K562 (cell line): ENCODE results near the gene FLOT2. TPM values are rescaled to one million over a fixed set of nuclear protein-coding genes. Genes with fewer than 3 reads are reported as not detected.

ENCODE experiments used
- ADNP ChIP-seq: fragments of 200-800 bp; sonication (Bioruptor generic); IDR thresholded peaks from 2 replicates; pipeline ENCODE4 v1.6.1; 2016; ENCODE audit warnings: missing genetic modification characterization, missing compliant biosample characterization
- BCOR ChIP-seq: fragments of 450-650 bp; IDR thresholded peaks from 2 replicates; pipeline ENCODE4 v1.6.1; 2016
- CC2D1A ChIP-seq: fragments of 450-650 bp; IDR thresholded peaks from 2 replicates; pipeline ENCODE4 v1.6.1; 2017; ENCODE audit warnings: mild to moderate bottlenecking
- CEBPB ChIP-seq: fragments of 450-650 bp; IDR thresholded peaks from 2 replicates; pipeline ENCODE4 v1.6.1; 2016; ENCODE audit warnings: missing genetic modification characterization, missing compliant biosample characterization
- KDM1A ChIP-seq, 2 experiments: fragments of 450-650 bp; IDR thresholded peaks; 2 replicates each; pipeline ENCODE4 v1.6.1; 2016; ENCODE audit warnings: mild to moderate bottlenecking in 2 of 2
- LARP7 ChIP-seq: fragments of 450-650 bp; IDR thresholded peaks from 2 replicates; pipeline ENCODE4 v1.6.1; 2016
- RAD21 ChIP-seq, 2 experiments: fragments of 250-450 bp in 1 of 2; fragments of 450-650 bp in 1 of 2; sonication (Bioruptor Pico) in 1 of 2; formaldehyde crosslinking in 1 of 2; IDR thresholded peaks in 1 of 2; conservative IDR thresholded peaks in 1 of 2; 2 replicates each; pipeline versions ENCODE4 v1.4.0 to v1.8.0; 2020 to 2022; ENCODE audit warnings: mild to moderate bottlenecking in 2 of 2, moderate library complexity in 1 of 2
- ZFX ChIP-seq: sonication (generic); formaldehyde crosslinking; IDR thresholded peaks from 2 replicates; pipeline ENCODE4 v1.8.0; 2022; ENCODE audit warnings: mild to moderate bottlenecking, missing genetic modification reagents, moderate library complexity
- polyA plus RNA-seq, 8 experiments: library from polyadenylated mRNA; depleted of rRNA in 4 of 8; stranded (reverse) in 5 of 8; unstranded in 3 of 8; fragments of >200 nt; fragmentation: Nextera tagmentation in 2 of 8; fragmentation: Illumina TruSeq in 1 of 8; extraction: Ambion mirVana in 2 of 8; extraction: Trizol in 1 of 8; gene quantifications; 2 replicates each; pipeline versions ENCODE4 v1.2.1 to v1.2.3, GENCODE V29; 2011 to 2014; ENCODE audit warnings: inconsistent platforms in 1 of 8, missing spikeins in 1 of 8
- total RNA-seq, 7 experiments: library from RNA; depleted of rRNA in 6 of 7; stranded (reverse); fragments of >200 nt in 6 of 7; fragmentation: Illumina TruSeq in 2 of 7; extraction: Trizol in 2 of 7; gene quantifications; 2 replicates each; pipeline versions ENCODE4 v1.2.1 to v1.2.3, GENCODE V29; 2011 to 2021; ENCODE audit warnings: low replicate concordance in 1 of 7
- TF ChIP-seq, protein P1 (sequence below), 2 experiments: fragments of 450-650 bp; IDR thresholded peaks; 2 replicates each; pipeline ENCODE4 v1.6.1; 2018; ENCODE audit warnings: mild to moderate bottlenecking in 2 of 2, low read depth in 1 of 2; ENCODE audit not compliant: partially characterized antibody in 2 of 2
- TF ChIP-seq, protein P2 (sequence below): fragments of 250-450 bp; sonication (Bioruptor Pico); IDR thresholded peaks from 2 replicates; pipeline ENCODE4 v1.8.0; 2022; ENCODE audit warnings: inconsistent platforms
- TF ChIP-seq, protein P3 (sequence below): sonication (generic); formaldehyde crosslinking; IDR thresholded peaks from 2 replicates; pipeline ENCODE4 v1.8.1; 2023; ENCODE audit warnings: mild to moderate bottlenecking, missing genetic modification reagents
- TF ChIP-seq, protein P4 (sequence below): IDR thresholded peaks from 2 replicates; pipeline ENCODE4 v1.6.1; 2011; ENCODE audit warnings: borderline replicate concordance, low read depth, mild to moderate bottlenecking, moderate library complexity, low read length; ENCODE audit not compliant: insufficient read depth, poor library complexity, severe bottlenecking

FLOT2 gene
- total and polyA plus RNA-seq, 9 of the 15 experiments (the other 6 are each of a cell fraction or from before 2014, with no cell fraction given) = 17.5 to 138 (median 41.7) TPM

DNA sequence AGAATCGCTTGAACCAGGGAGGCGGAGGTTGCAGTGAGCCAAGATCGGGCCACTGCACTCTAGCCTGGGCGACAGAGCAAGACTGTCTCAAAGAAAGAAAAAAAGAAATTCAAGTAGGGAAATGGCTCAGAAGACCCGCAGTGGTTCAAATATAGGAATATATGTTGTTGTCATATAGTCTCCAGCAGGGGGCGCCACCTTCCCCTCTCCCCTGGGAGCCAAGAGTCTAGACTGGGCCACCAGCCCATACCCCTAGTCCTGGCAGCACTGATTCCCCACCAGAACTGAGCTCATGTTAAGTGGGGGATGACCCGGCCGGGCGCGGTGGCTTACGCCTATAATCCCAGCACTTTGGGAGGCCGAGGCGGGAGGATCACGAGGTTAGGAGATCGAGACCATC lies 48.9 kb downstream of the FLOT2 start (continued):
- TF ChIP-seq ZFX (0 out of 2 replicates have a peak, but pooled peaks have one; percentile 8), RAD21 (CRISPR knock-in tag; conservative IDR thresholded peaks at IDR 0.05 in 1 of 2, IDR thresholded peaks at IDR 0.05 in 1 of 2) (peak in 1 of 2 experiments; percentile 66; a peak in 2 of 4 replicates), KDM1A (IDR thresholded peaks at IDR 0.05) (0 out of 4 replicates have a peak, but pooled peaks of 1 of the 2 experiments have one; percentile 15), BCOR (peak; percentile 89), LARP7 (0 out of 2 replicates have a peak, but pooled peaks have one; percentile 28), CC2D1A (peak; percentile 76), CEBPB (tag) (0 out of 2 replicates have a peak, but pooled peaks have one; percentile 25), ADNP (tag) (peak; percentile 35; the same call in 1 of the 2 replicates)
- TF ChIP-seq, protein P1, sequence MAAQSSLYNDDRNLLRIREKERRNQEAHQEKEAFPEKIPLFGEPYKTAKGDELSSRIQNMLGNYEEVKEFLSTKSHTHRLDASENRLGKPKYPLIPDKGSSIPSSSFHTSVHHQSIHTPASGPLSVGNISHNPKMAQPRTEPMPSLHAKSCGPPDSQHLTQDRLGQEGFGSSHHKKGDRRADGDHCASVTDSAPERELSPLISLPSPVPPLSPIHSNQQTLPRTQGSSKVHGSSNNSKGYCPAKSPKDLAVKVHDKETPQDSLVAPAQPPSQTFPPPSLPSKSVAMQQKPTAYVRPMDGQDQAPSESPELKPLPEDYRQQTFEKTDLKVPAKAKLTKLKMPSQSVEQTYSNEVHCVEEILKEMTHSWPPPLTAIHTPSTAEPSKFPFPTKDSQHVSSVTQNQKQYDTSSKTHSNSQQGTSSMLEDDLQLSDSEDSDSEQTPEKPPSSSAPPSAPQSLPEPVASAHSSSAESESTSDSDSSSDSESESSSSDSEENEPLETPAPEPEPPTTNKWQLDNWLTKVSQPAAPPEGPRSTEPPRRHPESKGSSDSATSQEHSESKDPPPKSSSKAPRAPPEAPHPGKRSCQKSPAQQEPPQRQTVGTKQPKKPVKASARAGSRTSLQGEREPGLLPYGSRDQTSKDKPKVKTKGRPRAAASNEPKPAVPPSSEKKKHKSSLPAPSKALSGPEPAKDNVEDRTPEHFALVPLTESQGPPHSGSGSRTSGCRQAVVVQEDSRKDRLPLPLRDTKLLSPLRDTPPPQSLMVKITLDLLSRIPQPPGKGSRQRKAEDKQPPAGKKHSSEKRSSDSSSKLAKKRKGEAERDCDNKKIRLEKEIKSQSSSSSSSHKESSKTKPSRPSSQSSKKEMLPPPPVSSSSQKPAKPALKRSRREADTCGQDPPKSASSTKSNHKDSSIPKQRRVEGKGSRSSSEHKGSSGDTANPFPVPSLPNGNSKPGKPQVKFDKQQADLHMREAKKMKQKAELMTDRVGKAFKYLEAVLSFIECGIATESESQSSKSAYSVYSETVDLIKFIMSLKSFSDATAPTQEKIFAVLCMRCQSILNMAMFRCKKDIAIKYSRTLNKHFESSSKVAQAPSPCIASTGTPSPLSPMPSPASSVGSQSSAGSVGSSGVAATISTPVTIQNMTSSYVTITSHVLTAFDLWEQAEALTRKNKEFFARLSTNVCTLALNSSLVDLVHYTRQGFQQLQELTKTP (IDR thresholded peaks at IDR 0.05; ENCODE audit: low read depth in 1 of 2, partially characterized antibody in 2 of 2) = peak in 1 of 2 experiments; percentile 18
- TF ChIP-seq, protein P2, sequence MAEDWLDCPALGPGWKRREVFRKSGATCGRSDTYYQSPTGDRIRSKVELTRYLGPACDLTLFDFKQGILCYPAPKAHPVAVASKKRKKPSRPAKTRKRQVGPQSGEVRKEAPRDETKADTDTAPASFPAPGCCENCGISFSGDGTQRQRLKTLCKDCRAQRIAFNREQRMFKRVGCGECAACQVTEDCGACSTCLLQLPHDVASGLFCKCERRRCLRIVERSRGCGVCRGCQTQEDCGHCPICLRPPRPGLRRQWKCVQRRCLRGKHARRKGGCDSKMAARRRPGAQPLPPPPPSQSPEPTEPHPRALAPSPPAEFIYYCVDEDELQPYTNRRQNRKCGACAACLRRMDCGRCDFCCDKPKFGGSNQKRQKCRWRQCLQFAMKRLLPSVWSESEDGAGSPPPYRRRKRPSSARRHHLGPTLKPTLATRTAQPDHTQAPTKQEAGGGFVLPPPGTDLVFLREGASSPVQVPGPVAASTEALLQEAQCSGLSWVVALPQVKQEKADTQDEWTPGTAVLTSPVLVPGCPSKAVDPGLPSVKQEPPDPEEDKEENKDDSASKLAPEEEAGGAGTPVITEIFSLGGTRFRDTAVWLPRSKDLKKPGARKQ (CRISPR knock-in tag) = 0 out of 2 replicates have a peak, but pooled peaks have one; percentile 42
- TF ChIP-seq, protein P3, sequence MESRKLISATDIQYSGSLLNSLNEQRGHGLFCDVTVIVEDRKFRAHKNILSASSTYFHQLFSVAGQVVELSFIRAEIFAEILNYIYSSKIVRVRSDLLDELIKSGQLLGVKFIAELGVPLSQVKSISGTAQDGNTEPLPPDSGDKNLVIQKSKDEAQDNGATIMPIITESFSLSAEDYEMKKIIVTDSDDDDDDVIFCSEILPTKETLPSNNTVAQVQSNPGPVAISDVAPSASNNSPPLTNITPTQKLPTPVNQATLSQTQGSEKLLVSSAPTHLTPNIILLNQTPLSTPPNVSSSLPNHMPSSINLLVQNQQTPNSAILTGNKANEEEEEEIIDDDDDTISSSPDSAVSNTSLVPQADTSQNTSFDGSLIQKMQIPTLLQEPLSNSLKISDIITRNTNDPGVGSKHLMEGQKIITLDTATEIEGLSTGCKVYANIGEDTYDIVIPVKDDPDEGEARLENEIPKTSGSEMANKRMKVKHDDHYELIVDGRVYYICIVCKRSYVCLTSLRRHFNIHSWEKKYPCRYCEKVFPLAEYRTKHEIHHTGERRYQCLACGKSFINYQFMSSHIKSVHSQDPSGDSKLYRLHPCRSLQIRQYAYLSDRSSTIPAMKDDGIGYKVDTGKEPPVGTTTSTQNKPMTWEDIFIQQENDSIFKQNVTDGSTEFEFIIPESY (CRISPR knock-in tag) = peak; percentile 70; the same call in 1 of the 2 replicates
- TF ChIP-seq, protein P4, sequence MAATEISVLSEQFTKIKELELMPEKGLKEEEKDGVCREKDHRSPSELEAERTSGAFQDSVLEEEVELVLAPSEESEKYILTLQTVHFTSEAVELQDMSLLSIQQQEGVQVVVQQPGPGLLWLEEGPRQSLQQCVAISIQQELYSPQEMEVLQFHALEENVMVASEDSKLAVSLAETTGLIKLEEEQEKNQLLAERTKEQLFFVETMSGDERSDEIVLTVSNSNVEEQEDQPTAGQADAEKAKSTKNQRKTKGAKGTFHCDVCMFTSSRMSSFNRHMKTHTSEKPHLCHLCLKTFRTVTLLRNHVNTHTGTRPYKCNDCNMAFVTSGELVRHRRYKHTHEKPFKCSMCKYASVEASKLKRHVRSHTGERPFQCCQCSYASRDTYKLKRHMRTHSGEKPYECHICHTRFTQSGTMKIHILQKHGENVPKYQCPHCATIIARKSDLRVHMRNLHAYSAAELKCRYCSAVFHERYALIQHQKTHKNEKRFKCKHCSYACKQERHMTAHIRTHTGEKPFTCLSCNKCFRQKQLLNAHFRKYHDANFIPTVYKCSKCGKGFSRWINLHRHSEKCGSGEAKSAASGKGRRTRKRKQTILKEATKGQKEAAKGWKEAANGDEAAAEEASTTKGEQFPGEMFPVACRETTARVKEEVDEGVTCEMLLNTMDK = peak; percentile 73
